ENCODE measurements around the gene SETD1A. TPM values are rescaled to one million over a fixed set of nuclear protein-coding genes. Genes with fewer than 3 reads are reported as not detected.

Gene SETD1A
- total RNA-seq, 3 donors from 2014 or later: 13.4 to 24.7 (median 13.7) TPM

- Histone ChIP-seq H3K4me1 (ENCODE audit: low read depth) (peaks cover 7% of the 10 kb centered on the region), H3K4me3 (peak within 1 kb of the TSS; percentile 32), H3K36me3 (ENCODE audit: low read depth) (peaks cover 4% of the 10 kb centered on the region), H3K9me3 (no peaks in the 10 kb centered on the region)
- intact Hi-C loops (cut with DNase I, micrococcal nuclease): loop anchor here in 1 of 2 donors (5.0 kb wide), 1 partner anchor 81 kb away; no protein-coding TSS in a partner anchor
- no peak for TF ChIP-seq CTCF (IDR thresholded peaks at IDR 0.05)
- ATAC-seq (no peak), DNase-seq (peak; percentile 63 to 81 (median 78))
Measured at GRCh38 chr16:30923554-30924075, 33.9 kb upstream of the SETD1A start, which contains the start of gene FBXL19. Gene FBXL19 (plus strand): TSS chr16:30923572. CDS start chr16:30925755, 2,183 bp downstream.

GRCh38 chr16:30924076-30924912 lies 33.3 kb upstream of the SETD1A start:
- Histone ChIP-seq H3K9me3 (no peaks in the 10 kb centered on the region), H3K36me3 (ENCODE audit: low read depth) (peaks cover 4% of the 10 kb centered on the region), H3K4me1 (ENCODE audit: low read depth) (peaks cover 7% of the 10 kb centered on the region), H3K4me3 (peak overlapping the region; percentile 32)
- DNase-seq: peak; percentile 43 to 73 (median 71)
- intact Hi-C loops (cut with DNase I, micrococcal nuclease): loop anchor here in 1 of 2 donors (5.0 kb wide), 1 partner anchor 82 kb away; no protein-coding TSS in a partner anchor
- TF ChIP-seq CTCF (IDR thresholded peaks at IDR 0.05): no peak
- no peak for ATAC-seq

- DNase-seq: no peak
- no peak for ATAC-seq
- intact Hi-C loops (cut with DNase I, micrococcal nuclease): loop anchor here in 1 of 2 donors (5.0 kb wide), 1 partner anchor 83 kb away; no protein-coding TSS in a partner anchor
- TF ChIP-seq CTCF (IDR thresholded peaks at IDR 0.05): no peak
- Histone ChIP-seq H3K4me3 (no peak overlapping the region), H3K9me3 (no peaks in the 10 kb centered on the region), H3K36me3 (ENCODE audit: low read depth) (peaks cover 4% of the 10 kb centered on the region), H3K4me1 (ENCODE audit: low read depth) (peaks cover 7% of the 10 kb centered on the region)
Measured at GRCh38 chr16:30924913-30925631, 32.5 kb upstream of the SETD1A start.

GRCh38 chr16:30925632-30925987 lies 31.9 kb upstream of the SETD1A start:
- TF ChIP-seq CTCF (IDR thresholded peaks at IDR 0.05): no peak
- Histone ChIP-seq H3K36me3 (ENCODE audit: low read depth) (peaks cover 4% of the 10 kb centered on the region), H3K9me3 (no peaks in the 10 kb centered on the region), H3K4me3 (no peak overlapping the region), H3K4me1 (ENCODE audit: low read depth) (peaks cover 7% of the 10 kb centered on the region)
- no peak for DNase-seq
- ATAC-seq: no peak
- intact Hi-C loops (cut with DNase I, micrococcal nuclease): no loop called here

GRCh38 chr16:30925995-30926811 lies 31.4 kb upstream of the SETD1A start:
- intact Hi-C loops (cut with DNase I, micrococcal nuclease): no loop called here
- H3K36me3 ChIP-seq (ENCODE audit: low read depth): peaks cover 4% of the 10 kb centered on the region
- ATAC-seq (no peak), DNase-seq (no peak)
- H3K9me3 ChIP-seq: no peaks in the 10 kb centered on the region
- no peak overlapping the region for H3K4me3 ChIP-seq
- H3K4me1 ChIP-seq (ENCODE audit: low read depth): peaks cover 6% of the 10 kb centered on the region
- TF ChIP-seq CTCF (IDR thresholded peaks at IDR 0.05): no peak
